Activated naive CD4-positive, alpha-beta T cell treated with anti-CD3 and anti-CD28 coated beads, Interleukin-2, amount 50 U/mL, for 72 hours (primary cell): ENCODE results near the gene NFATC2IP. TPM values are rescaled to one million over a fixed set of nuclear protein-coding genes. Genes with fewer than 3 reads are reported as not detected.
"Not testable (repeated sequence)": the region's sequence is repeated elsewhere in the genome, so short reads cannot be mapped to it uniquely, and the experiment has no call there.

ENCODE experiments used
- ATAC-seq, 2 donors: fragments of 150-1000 bp; cut with Tn5 transposase; 2 replicates each; pipeline ENCODE4 v1.10.0; 2021; ENCODE audit warnings: mild to moderate bottlenecking in 2 of 2, moderate library complexity in 2 of 2
- DNase-seq, 2 donors: peaks; one replicate each; pipeline ENCODE4 v3.0.0; 2021 to 2022; ENCODE audit warnings: low spot score in 2 of 2
- H3K27ac Mint-ChIP-seq, 2 donors: one replicate each; pipeline ENCODE4 v1.8.0; 2022; ENCODE audit warnings: mild to moderate bottlenecking in 2 of 2, mixed read lengths in 2 of 2
- H3K36me3 Mint-ChIP-seq, 2 donors: one replicate each; pipeline ENCODE4 v1.8.0; 2022; ENCODE audit warnings: mixed read lengths in 2 of 2
- H3K9me3 Mint-ChIP-seq, 2 donors: one replicate each; pipeline ENCODE4 v1.8.0; 2022; ENCODE audit warnings: mixed read lengths in 2 of 2
- total RNA-seq, 2 donors: library from RNA; stranded (reverse); gene quantifications; one replicate each; pipeline ENCODE4 v1.2.3, GENCODE V29; 2022

The NFATC2IP gene
- total RNA-seq, 2 donors from 2014 or later: 94.5 to 96.8 TPM

DNA sequence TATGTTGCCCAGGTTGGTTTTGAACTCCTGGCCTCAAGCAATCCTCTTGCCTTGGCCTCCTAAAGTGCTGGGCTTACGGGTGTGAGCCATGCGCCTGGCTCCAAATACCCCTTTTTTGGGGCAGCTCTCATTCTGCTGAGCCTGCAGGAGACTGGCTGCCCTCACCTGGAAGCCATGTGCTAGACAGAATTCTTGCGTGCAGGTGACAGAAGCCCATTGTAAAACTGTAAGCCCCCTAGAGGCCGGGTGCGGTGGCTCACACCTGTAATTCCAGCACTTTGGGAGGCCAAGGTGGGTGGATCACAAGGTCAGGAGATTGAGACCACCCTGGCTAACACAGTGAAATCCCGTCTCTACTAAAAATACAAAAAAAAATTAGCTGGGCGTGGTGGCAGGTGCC, 29.6 kb downstream of the NFATC2IP start:
- H3K36me3 Mint-ChIP-seq: peaks cover 35 to 43% of the 10 kb centered on the region in 2 donors
- H3K27ac Mint-ChIP-seq, DNase-seq, ATAC-seq, H3K9me3 Mint-ChIP-seq: not testable (repeated sequence)

DNA sequence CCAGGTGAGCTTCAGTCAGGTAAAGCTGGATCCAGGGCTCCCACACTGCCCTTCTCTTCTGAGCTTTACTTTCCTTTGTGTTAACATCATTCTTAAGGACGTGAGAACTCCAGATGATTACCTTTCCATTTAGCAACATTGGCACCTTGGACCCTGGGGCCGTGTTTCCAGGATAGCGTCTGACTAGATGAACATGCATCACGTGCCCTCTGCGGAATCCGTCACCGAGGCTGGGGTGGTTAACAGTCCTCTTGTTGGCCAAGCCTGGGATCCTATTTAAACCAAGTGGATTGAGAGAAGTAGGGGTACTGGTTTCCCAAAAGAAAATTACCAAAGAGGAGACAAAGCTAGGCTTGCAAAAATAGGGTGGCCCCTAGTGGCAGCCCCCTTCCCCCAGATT, 30.2 kb downstream of the NFATC2IP start:
- Mint-ChIP-seq H3K36me3 (peaks cover 37 to 44% of the 10 kb centered on the region in 2 donors), H3K9me3 (peaks cover 0 to 7% of the 10 kb centered on the region in 2 donors)

GRCh38 chr16:28981517-28981916, 30.8 kb downstream of the NFATC2IP start:
- Mint-ChIP-seq H3K9me3 (peaks cover 0 to 7% of the 10 kb centered on the region in 2 donors), H3K36me3 (peaks cover 43 to 50% of the 10 kb centered on the region in 2 donors), H3K27ac (peak overlapping the region in 1 of 2 donors; percentile 68)
- DNase-seq: peak in 1 of 2 donors; percentile 72
- no peak for ATAC-seq

More for the DNA sequence above, 30.2 kb downstream of the NFATC2IP start:
- DNase-seq (no peak), ATAC-seq (no peak)
- no peak overlapping the region for H3K27ac Mint-ChIP-seq

DNA sequence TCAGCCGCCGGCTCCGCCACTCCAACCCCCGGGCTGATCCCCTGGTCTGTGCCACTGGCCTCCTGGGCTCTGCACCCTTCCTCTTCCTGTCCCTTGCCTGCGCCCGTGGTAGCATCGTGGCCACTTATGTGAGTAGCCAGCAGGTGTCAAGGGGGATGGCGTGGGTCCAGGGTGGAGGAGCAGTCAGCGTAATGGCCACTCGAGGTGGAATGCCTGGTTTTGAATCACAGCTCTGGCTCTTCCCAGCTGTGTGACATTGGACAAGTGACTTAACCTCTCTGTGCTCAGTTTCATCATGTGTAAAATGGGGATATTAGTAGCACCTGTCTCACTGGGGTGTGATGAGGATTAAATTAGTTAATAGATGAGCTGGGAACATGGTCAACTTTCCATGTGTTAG, 31.7 kb downstream of the NFATC2IP start:
- Mint-ChIP-seq H3K9me3 (peaks cover 4 to 12% of the 10 kb centered on the region in 2 donors), H3K27ac (peak overlapping the region in 1 of 2 donors; percentile 68), H3K36me3 (peaks cover 52 to 59% of the 10 kb centered on the region in 2 donors)
- ATAC-seq (no peak), DNase-seq (no peak)

- Mint-ChIP-seq H3K36me3 (peaks cover 57 to 64% of the 10 kb centered on the region in 2 donors), H3K9me3 (peaks cover 6 to 15% of the 10 kb centered on the region in 2 donors), H3K27ac (no peak overlapping the region)
- ATAC-seq (no peak), DNase-seq (no peak)
Measured at GRCh38 chr16:28982949-28983348, 32.2 kb downstream of the NFATC2IP start.

- Mint-ChIP-seq H3K27ac (peak overlapping the region; percentile 12 to 98), H3K9me3 (peaks cover 6 to 15% of the 10 kb centered on the region in 2 donors), H3K36me3 (peaks cover 62 to 71% of the 10 kb centered on the region in 2 donors)
- ATAC-seq (no peak), DNase-seq (no peak)
Measured at GRCh38 chr16:28983644-28984043, 32.9 kb downstream of the NFATC2IP start.

DNA sequence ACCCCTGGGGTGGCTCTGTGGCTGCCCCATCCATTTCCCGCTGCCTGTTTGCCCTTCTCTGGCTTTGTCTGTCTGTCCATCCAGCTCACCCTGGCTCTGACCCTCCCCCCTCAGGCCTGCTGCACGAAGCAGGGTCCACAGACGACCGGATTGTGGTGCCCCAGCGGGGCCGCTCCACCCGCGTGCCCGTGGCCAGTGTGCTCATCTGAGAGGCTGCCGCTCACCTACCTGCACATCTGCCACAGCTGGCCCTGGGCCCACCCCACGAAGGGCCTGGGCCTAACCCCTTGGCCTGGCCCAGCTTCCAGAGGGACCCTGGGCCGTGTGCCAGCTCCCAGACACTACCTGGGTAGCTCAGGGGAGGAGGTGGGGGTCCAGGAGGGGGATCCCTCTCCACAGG, 33.4 kb downstream of the NFATC2IP start:
- peak overlapping the region; percentile 72 to 98 for H3K27ac Mint-ChIP-seq
- DNase-seq: no peak
- ATAC-seq: no peak
- peaks cover 63 to 76% of the 10 kb centered on the region in 2 donors for H3K36me3 Mint-ChIP-seq
- H3K9me3 Mint-ChIP-seq: peaks cover 6 to 15% of the 10 kb centered on the region in 2 donors

DNA sequence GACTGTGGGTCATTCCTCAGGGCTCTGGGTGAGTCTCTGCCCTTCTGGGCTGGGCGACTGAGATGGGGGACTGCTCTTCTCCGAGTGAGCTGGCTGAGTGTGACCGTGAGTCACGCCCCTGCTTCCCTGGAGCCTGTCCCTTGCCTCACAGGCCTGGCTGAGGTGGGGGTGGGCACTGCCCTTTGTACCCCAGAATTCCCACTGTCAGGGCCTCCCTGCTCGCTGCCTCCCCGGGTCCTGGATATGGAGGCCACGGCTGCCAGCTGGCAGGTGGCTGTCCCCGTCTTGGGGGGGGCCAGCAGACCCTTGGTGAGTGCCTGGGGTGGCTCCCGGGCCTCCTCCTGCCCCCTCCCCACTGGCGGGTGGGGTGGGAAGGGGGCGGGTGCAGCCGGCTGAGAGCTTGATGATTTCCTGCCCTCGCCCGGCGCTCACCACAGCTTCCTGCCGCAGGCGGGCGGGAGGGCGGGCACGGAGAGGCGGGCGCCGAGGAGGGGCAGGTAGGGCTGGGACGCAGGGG, 33.9 kb downstream of the NFATC2IP start, which contains the start of gene LAT:
LAT (plus strand) TSS at position 434 of the 517 bp plus-strand sequence. CDS start 366 bp downstream, outside the sequence.
- H3K27ac Mint-ChIP-seq: peak within 1 kb of the TSS; percentile 97 to 98
- peaks cover 6 to 15% of the 10 kb centered on the region in 2 donors for H3K9me3 Mint-ChIP-seq
- peaks cover 69 to 82% of the 10 kb centered on the region in 2 donors for H3K36me3 Mint-ChIP-seq

GRCh38 chr16:28985211-28986041, 34.7 kb downstream of the NFATC2IP start:
- ATAC-seq: peak; percentile 10 to 21
- Mint-ChIP-seq H3K27ac (peak overlapping the region; percentile 97 to 98), H3K36me3 (peaks cover 75 to 89% of the 10 kb centered on the region in 2 donors), H3K9me3 (peaks cover 6 to 15% of the 10 kb centered on the region in 2 donors)
- DNase-seq: peak in 1 of 2 donors; percentile 20

More for the DNA sequence above, 33.9 kb downstream of the NFATC2IP start, which contains the start of gene LAT:
- peak; percentile 61 to 90 for ATAC-seq
- peak; percentile 55 to 89 for DNase-seq

- peaks cover 6 to 15% of the 10 kb centered on the region in 2 donors for H3K9me3 Mint-ChIP-seq
- no peak for DNase-seq
- no peak for ATAC-seq
- H3K27ac Mint-ChIP-seq: peak overlapping the region; percentile 97 to 98
- peaks cover 78 to 87% of the 10 kb centered on the region in 2 donors for H3K36me3 Mint-ChIP-seq
Measured at GRCh38 chr16:28986046-28986445, 35.3 kb downstream of the NFATC2IP start.

GRCh38 chr16:28986492-28986891, 35.8 kb downstream of the NFATC2IP start:
- peaks cover 79 to 82% of the 10 kb centered on the region in 2 donors for H3K36me3 Mint-ChIP-seq

GRCh38 chr16:28987170-28987853, 36.6 kb downstream of the NFATC2IP start:
- DNase-seq: no peak
- ATAC-seq: no peak
- Mint-ChIP-seq H3K36me3 (peaks cover 74 to 76% of the 10 kb centered on the region in 2 donors), H3K9me3 (peaks cover 6 to 8% of the 10 kb centered on the region in 2 donors), H3K27ac (peak overlapping the region; percentile 98)

More at GRCh38 chr16:28986492-28986891, 35.8 kb downstream of the NFATC2IP start:
- Mint-ChIP-seq H3K27ac (peak overlapping the region; percentile 97 to 98), H3K9me3 (peaks cover 6 to 15% of the 10 kb centered on the region in 2 donors)
- no peak for ATAC-seq
- no peak for DNase-seq

DNA sequence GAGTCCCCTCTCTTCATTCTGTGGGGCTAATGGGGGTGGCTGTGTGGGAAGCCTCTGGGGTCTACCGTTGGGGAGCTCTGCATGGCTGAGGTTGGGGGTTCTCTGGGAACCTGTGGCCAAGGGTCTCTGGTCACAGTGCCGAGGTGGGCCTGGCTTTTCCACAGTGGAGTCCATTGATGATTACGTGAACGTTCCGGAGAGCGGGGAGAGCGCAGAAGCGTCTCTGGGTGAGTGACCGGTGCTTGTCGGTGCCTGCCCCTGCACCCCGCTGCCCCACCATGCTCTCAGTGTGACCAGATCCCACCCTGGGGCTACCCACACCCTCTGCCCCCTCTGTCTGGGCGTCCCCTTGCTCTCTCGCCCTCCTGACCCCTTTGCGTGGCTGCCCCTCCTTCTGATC, 38.6 kb downstream of the NFATC2IP start:
- no peak for DNase-seq
- H3K36me3 Mint-ChIP-seq: peaks cover 54 to 58% of the 10 kb centered on the region in 2 donors
- no peak for ATAC-seq
- H3K9me3 Mint-ChIP-seq: peaks cover 6 to 8% of the 10 kb centered on the region in 2 donors
- H3K27ac Mint-ChIP-seq: peak overlapping the region; percentile 98

GRCh38 chr16:28990375-28991040, 39.8 kb downstream of the NFATC2IP start:
- ATAC-seq: peak; percentile 88 to 91
- peaks cover 6 to 8% of the 10 kb centered on the region in 2 donors for H3K9me3 Mint-ChIP-seq
- DNase-seq: peak; percentile 71 to 79
- H3K36me3 Mint-ChIP-seq: peaks cover 50 to 51% of the 10 kb centered on the region in 2 donors
- H3K27ac Mint-ChIP-seq: peak overlapping the region; percentile 98

DNA sequence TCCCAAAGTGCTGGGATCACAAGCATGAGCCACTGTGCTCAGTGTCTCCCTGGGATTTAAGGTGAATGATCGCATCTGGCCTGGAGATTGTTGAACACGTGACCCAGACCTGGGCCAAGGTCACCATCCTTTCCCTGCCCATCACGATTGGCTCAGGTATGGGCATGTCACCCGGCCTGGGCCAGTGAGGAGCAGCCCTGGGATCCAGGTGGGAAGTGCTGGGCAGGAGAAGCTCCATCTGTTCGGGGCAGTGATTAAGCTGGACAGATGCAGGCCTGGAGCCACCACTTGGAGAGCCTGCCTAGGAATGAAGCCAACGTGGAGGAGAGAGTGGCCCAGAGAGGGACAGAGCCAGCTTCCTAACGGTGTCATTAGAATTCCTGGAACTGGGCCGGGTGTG, 41.0 kb downstream of the NFATC2IP start:
- Mint-ChIP-seq H3K9me3 (peaks cover 6 to 8% of the 10 kb centered on the region in 2 donors), H3K36me3 (peaks cover 39% of the 10 kb centered on the region in 2 donors), H3K27ac (peak overlapping the region; percentile 50 to 98)
- no peak for DNase-seq
- no peak for ATAC-seq

- DNase-seq (no peak), ATAC-seq (no peak)
- H3K36me3 Mint-ChIP-seq: peaks cover 31% of the 10 kb centered on the region in 2 donors
- H3K27ac Mint-ChIP-seq: peak overlapping the region in 1 of 2 donors; percentile 98
- peaks cover 1 to 3% of the 10 kb centered on the region in 2 donors for H3K9me3 Mint-ChIP-seq
Measured at GRCh38 chr16:28992496-28992895, 41.8 kb downstream of the NFATC2IP start.
